Heart left ventricle (tissue), 13 donors: ENCODE measurements around the gene DMGDH.

Source experiments
- POLR2A ChIP-seq, 2 donors: fragments of 450-650 bp; IDR thresholded peaks; one replicate each; pipeline ENCODE4 v1.6.1; 2017; ENCODE audit warnings: antibody characterized with exemption in 2 of 2, mild to moderate bottlenecking in 2 of 2, moderate library complexity in 2 of 2
- TF ChIP-seq, protein P1 (sequence below), 12 donors: fragments of 200-600 bp; sonication (generic) in 4 of 12; IDR thresholded peaks; one replicate each; pipeline versions ENCODE4 v1.5.0 to v1.8.0; 2018 to 2022; ENCODE audit warnings: antibody characterized with exemption in 12 of 12, mild to moderate bottlenecking in 5 of 12
- donor health status: ischemic (EF 13 %, LVEDD 7.1; RV severe dilation, severe dysfunction).
- donor health status: DM: no; HTN: yes; CAD: no.
- donor health status: DM: no; HTN: no; CAD: no.
- donor health status: ischemic (EF 25% LVEDD 6.9; RV normal size, moderate dysfunction).
- donor health status: ischemic (EF 25% LVEDD 5.7; RV mildly dilated, moderate dysfunction).
- donor health status: ischemic (EF 35%, LVEDD 5.7; RV mildly dilated, moderate dysfunction).
- donor health status: nonischemic (EF 11% LVEDD 7.7; RV severe dilation, severe dysfunction).
- donor health status: DM: yes; HTN: yes; CAD: no.
- donor health status: PGD.
- donor health status: ischemic (EF 29% LVEDD 5.4; RV normal size, mild dysfunction).
- donor health status: nonischemic (EF 23%, LVEDD 6.1; RV moderate dilation, normal function).

- TF ChIP-seq, protein P1, sequence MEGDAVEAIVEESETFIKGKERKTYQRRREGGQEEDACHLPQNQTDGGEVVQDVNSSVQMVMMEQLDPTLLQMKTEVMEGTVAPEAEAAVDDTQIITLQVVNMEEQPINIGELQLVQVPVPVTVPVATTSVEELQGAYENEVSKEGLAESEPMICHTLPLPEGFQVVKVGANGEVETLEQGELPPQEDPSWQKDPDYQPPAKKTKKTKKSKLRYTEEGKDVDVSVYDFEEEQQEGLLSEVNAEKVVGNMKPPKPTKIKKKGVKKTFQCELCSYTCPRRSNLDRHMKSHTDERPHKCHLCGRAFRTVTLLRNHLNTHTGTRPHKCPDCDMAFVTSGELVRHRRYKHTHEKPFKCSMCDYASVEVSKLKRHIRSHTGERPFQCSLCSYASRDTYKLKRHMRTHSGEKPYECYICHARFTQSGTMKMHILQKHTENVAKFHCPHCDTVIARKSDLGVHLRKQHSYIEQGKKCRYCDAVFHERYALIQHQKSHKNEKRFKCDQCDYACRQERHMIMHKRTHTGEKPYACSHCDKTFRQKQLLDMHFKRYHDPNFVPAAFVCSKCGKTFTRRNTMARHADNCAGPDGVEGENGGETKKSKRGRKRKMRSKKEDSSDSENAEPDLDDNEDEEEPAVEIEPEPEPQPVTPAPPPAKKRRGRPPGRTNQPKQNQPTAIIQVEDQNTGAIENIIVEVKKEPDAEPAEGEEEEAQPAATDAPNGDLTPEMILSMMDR (IDR thresholded peaks at IDR 0.05): no peak
- TF ChIP-seq POLR2A (IDR thresholded peaks at IDR 0.05): no peak
Measured at GRCh38 chr5:79075646-79076426, 6.4 kb upstream of the DMGDH start.
